GM18867 (cell line): ENCODE measurements around the gene PHTF1.
"Not testable (repeated sequence)": the region's sequence is repeated elsewhere in the genome, so short reads cannot be mapped to it uniquely, and the experiment has no call there.

Experiments used
- ATAC-seq: cut with Tn5 transposase; IDR thresholded peaks from one replicate; pipeline ENCODE4 v1.9.1; 2021; ENCODE audit warnings: mild to moderate bottlenecking, moderate library complexity; ENCODE audit not compliant: unreplicated experiment

The PHTF1 gene

DNA sequence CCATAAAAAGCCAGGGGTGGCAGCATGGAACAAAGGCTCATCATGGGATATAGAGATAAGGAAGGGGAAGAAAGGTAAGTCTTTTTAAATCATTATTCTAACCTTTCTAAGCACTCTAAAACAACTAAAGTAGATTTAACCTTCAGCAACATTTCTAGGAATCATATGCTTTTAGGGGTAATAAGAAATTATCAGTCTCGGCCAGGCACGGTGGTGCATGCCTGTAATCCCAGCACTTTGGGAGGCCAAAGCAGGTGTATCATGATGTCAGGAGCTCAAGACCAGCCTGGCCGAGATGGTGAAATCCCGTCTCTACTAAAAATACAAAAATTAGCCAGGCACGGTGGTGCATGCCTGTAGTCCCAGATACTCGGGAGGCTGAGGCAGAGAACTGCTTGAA is 20.3 kb upstream of the PHTF1 start:
- ATAC-seq, result no peak

DNA sequence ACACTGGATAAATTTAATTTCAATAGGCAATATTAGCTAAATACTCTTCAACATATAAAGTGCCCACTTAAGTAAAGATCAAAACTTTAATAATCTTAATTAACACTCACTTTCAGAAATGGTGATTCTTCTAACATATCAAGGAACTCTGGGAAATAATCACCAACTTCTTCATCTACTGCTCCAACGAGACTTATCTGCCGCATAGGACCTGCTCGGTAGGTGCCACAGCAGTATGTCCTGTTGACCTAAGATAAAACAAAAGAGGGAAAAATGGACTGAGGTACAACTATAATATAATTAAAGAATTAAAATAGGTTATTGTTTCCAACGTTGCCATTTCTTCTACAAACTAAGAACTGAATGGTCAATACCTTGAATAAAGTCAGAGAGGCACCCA is 18.3 kb upstream of the PHTF1 start:
- no peak for ATAC-seq

DNA sequence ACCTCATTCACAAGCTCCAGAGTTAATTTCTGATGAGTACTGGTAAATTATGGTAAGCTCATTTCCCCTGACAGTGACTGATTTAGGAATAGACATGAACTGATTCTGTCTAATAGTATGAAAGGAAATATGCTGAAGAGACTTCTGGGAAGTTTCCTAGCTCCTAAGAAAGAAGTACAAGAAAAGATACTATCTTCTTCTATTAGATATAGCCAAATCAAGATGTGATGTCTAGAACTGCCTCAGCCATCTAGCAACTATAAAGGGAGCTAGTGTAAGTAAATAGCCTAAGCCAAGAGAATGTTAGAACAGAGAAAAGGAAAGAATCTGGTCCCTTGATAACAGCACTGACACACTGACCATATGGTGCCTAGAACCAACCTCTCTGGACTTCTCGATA is 10.7 kb upstream of the PHTF1 start:
- no peak for ATAC-seq

DNA sequence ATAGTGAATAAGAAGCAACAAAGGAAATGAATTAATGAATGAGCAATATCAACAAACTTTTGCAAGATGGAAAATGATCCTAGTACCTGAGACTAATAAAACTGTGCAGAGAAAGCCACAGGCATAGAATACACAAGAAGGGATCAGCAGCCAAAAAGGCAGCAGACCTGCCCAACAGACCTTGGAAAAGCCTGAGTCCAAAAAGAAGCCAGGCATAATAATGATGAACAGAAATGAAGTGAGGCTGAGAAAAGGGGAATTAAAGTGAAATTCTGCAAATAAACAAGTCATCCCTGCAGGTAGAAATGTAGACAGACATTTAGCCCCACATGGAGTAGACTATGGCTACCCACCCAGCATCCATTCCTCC is 10.3 kb upstream of the PHTF1 start:
- no peak for ATAC-seq

DNA sequence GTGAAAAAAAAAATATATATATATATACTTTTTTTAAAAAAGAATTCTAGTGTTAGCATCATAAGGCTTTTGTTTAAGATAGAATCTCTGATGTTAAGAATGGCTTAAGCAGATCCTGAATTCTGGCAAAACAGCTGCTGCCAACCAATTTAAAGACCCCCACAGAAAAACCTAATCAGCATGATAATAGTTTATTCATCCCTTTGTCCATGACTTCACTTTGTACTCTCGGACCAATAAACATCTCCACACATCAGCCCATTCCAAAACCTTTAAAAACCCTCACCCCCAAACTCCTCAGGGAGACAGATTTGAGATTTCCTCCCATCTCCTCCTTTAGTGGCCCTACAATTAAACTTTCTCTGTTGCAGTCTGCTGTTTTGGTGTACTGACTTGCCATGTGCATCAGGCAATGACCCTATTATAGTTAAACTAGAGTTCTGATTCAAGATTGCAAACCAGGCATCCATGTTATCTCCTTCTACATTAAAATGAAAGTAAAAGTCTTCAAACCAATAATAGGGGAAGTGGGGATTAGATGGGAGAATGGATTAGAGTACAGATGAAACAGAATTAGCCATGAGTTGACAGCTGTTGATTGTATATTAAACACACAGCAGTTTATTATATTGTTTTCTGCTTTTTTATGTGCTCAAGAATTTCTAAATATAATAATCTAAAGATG is 9.8 kb upstream of the PHTF1 start:
- ATAC-seq, result no peak

DNA sequence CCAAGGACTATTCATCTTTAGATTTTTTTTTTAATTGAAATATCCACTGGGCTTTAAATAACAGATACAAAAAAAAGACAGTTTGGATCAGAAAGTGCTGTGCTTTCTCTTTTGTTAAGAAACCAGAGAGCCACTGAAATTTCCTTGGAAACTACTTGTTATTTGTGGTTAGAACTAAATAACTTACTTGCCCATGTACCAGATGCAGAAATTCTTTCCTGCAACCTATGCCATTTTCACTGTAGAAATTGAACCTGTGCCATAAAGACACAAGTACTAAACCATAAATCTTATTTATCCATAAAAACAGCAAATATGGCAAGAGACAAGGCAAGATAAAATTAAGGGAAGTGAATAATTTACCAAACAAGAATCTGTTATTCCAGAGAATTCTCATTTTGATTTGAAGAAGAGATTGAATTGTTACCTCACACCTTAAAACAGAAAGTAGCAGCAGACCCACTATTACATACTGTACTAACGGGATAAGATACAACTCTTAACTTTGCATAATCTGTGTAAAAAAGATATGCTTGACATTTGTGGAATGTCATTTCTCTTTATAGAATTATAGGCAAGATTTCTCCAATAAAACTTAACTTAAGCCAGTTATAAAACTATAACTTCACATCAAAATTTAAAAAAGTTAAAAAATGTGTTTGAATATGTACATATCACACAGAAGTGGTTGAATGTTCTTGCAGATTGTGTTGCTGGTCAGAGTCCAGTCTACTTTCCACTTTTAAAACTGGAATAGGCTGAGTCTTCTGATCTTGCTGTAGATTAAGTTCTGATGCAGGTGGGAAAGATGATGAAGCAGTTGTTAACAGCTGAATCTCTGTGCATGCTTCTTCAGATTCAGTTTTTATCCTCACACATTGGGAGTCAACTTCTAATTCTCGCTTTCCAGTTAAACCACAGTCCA is 6.3 kb upstream of the PHTF1 start:
- ATAC-seq, result no peak

DNA sequence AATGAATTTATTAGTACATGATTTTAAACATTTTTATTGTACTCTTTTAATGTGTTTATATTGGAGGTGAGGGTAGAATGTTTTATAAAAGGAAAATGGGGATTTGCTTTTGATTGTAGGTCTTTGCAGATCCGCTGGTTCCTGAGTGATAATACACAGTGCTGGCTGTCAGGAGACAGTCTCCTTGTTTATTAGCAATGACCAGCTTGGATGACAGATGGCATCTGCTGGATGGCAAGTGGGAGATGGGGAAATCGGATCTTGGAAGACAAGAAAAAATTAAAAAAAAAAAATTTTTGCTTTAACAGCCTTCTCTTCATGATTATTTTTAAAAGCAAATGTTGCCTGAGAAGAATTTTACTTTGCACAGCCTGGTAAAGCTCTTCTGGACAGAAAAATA is 4.4 kb upstream of the PHTF1 start:
- ATAC-seq, result no peak

DNA sequence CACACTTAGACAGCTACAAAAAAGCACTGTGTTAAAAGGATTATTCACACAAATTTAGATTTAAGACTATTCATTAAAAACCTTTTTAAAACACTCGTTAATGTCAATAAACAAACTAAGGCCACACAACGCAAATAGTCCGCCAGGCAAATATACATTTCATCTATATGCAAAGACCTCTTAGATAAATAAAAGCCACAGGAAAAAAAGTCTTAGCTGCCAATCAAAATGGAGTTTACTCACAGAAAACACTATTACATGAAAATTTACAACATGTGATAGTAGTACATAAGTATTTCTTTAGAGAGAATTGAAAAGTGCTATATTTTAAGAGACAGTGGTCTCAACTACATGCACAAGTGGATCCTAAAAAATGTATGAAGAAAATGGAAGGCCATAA is 2.7 kb upstream of the PHTF1 start:
- no peak for ATAC-seq

DNA sequence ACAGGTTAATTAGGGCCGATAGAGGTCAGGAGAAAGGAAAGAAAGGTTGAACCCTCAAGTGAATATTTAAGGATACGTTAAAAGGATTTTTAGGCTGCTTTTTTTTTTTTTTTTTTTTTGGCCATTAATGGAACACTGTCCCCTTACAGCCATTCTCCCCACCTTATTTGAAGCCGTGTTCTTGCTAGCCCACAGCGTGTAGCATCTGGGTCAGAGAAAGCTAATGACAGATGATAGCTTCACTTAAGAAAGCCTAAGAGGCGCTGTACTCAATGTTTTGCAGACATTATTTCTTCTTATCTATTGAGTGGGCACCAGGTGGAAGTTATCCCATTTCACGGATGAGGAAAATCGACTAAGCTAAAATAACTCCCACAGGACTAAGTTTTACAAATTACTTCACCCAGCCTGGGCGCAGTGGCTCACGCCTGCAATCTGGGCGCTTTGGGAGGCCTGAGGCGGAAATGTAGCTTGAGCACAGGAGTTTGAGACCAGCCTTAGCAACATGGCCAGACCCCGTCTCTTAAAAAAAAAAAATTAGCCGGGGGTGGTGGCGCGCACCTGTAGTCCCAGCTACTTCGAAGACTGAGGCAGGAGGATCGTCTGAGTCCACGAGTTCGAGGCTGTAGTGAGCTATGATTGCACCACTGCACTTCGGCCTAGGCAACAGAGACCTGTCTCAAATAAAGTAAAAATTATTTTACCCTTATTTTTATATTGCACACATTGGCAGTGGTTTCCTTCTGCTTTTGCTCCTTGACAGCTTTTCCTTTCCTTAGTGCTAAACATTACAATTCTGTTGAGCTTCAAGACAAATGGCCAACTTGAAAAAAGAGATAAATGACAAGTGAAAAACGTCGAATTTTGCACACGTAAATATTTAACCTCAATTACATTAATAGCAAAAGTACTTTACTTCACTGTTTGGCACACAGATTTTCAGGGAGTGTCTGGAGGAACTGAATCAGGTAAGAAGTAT is 1.1 kb upstream of the PHTF1 start:
- no peak for ATAC-seq

DNA sequence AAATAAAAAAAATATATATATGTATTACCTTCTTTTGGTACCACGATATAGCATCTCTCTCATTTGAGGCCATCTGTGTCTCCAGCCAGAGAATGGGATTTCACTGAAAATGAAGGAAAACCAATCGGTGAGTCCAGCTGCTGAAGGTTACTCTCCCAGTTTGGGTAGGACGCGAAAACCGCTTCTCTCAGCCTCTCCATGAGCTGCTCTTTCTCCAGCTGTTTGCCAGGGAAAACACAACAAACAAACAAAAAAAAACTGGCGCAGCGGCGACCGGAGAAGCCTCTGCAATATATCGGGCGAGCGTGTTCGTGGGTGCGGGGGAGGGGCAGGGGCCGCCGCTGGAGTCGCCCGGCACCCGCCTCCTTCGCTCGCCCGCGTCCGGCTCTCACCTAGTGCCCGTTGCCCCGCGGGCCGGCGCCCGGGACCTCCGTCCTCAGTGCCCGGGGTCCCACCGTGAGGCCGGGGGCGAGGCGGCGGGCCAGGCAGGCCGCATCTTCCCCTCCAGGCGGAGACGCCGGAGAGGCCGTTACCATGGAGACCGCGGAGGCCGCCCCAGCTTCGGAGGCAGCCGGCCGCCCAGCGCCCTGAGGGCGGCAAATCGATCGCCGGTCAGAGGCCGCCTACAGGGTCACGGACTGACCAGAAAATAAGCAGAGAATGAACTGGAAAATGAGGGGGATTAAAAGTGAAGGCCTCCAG is 504 bp downstream of the PHTF1 start:
- peak; percentile 64 for ATAC-seq

DNA sequence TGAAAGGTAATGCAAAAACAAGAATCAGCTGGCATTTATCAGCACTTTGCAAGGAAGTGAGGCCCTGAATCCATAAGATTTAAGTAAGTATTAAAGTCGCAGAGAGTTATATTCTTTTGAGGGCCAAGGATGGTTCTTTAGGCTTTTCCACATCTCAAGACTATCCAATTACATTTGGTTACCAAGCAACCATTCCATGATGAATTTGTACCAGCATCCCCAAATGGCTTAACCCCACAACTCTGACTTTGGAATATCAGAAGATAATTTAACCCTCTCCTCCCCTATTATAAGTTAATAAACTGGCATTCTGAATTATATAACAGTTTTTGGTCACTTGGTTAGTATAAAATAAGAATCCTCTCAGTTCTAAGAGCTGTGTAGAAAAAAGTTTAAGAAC is 2.8 kb downstream of the PHTF1 start:
- no peak for ATAC-seq

DNA sequence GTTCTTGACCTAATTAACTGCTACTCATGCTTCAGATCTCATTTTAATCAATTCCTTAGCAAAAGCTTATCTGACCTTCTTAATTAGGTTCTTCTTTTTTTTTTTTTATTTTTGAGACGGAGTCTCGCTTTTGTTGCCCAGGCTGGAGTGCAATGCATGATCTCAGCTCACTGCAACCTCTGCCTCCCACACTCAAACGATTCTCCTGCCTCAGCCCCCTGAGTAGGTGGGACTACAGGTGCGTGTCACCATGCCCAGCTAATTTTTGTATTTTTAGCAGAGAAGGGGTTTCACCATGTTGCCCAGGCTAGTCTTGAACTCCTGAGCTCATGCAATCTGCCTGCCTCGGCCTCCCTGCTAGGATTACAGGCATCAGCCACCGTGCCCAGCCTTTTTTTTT is 6.0 kb downstream of the PHTF1 start:
- not testable (repeated sequence) for ATAC-seq

DNA sequence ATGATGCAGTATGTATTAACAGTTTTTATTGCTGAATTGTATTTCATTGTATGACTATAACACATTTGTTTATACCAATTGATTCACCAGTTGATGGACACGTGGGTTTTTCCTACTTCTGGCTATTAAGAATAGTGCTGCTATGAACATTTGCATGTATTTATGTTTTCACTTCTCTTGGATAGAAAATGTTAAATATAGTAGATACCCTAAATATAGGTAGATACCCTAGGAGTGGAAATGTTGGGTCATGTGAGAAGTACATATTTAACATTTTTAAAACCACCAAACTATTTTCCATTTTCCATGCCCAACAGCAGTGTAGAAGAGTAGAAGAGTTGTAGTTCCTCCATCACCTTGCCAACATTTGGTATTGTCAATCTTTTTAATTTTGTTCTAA is 7.8 kb downstream of the PHTF1 start:
- no peak for ATAC-seq

DNA sequence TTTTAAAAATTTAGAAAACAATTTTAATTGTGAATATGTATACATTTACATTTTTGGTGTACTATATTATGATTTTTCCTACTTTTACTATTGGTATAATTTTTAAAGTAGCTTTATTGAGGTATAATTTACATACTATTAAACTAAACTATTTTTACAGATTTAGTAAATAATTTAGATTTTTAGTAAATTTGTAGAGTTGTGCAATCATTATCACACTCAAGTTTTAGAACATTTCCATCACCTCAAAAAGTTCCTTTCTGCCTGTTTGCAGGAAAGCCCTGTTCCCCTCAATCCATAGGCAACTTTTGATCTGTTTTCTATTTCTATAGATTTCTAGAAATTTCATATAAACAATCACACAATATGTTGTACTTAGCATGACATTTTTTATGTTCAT is 8.2 kb downstream of the PHTF1 start:
- no peak for ATAC-seq

DNA sequence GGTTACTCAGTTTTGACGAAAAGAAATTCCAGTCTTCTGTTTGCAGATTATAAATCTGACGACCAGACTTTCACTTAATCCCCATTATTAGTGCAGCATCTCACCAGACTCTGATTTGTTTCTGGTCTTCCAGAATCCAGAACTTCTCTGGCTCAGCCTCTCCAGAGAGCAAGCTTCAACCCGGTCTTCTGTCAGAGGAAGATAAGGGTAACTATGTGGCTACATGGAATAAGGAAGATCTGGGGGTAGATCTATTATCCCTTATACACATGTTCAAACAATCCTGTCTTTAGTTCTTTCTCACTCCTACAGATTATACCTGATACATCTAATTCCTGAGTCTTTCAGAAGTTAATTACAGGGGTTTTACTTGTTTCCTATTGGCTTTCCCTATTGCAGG is 9.9 kb downstream of the PHTF1 start:
- ATAC-seq, result no peak

DNA sequence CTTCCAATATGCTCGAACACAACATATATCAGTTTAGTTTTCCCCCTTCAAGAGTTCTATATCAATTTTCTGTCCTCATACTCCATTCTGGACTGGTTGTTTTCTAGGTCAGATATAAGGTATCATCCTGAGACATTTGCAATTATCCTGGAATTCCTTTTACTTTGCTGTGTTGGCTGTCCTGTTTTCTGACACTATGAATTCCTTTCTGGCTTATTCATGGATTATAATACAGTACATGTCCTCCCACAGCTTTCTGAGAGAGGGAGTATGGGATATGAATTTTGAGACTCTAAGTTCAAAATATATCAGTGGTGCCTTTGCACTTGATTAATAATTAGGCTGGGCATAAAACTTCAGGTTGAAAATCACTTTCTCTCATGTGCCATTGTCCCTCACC is 11.9 kb downstream of the PHTF1 start:
- no peak for ATAC-seq

DNA sequence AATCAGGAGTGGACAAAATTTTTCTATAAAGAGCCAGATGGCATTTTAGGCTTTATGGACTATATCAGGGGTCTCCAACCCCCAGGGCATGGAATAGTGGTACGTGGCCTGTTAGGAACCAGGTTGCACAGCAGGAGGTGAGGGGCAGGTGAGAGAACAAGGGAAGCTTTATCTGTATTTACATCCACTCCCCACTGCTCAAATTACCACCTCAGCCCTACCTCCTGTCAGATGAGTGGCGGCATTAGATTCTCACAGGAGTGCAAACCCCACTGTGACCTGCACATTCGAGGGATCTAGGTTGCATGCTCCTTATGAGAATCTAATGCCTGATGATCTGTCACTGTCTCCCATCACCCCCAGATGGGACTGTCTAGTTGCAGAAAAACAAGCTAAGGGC is 13.9 kb downstream of the PHTF1 start:
- no peak for ATAC-seq

DNA sequence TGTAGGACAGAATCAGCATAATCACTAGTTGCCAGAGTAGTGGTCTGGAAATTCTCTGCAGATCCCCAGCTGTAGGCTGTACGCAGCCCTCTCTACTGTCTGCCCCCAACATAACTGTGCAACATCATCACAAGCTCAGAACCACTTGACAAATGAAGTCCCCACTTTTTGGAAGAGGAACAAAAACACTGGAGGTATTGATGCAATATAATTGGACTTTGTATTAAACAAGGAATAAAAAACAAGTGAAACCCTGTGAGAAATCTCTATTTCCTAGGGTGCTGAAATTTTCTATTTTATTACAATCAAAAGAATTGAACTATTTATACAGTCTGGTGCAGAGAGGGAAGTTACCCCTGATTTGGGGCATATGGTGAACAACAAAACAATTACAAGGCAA is 15.2 kb downstream of the PHTF1 start:
- ATAC-seq, result no peak

DNA sequence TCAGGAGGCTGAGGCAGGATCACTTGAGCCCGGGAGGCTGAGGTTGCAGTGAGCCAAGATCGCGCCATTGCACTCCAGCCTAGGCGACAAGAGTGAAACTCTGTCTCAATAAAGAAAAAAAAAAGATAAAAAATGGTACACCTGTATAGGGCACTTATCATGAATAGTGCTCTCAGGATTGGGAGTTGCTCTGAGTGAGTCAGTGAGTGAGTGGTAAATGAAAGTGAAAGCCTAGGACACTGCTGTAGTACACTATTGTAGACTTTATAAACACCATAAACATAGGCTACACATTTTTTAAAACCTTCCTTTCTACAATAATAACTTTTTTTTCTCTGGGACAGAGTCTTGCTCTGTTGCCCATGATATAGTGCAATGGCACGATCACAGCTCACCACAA is 16.8 kb downstream of the PHTF1 start:
- ATAC-seq, result peak; percentile 50

DNA sequence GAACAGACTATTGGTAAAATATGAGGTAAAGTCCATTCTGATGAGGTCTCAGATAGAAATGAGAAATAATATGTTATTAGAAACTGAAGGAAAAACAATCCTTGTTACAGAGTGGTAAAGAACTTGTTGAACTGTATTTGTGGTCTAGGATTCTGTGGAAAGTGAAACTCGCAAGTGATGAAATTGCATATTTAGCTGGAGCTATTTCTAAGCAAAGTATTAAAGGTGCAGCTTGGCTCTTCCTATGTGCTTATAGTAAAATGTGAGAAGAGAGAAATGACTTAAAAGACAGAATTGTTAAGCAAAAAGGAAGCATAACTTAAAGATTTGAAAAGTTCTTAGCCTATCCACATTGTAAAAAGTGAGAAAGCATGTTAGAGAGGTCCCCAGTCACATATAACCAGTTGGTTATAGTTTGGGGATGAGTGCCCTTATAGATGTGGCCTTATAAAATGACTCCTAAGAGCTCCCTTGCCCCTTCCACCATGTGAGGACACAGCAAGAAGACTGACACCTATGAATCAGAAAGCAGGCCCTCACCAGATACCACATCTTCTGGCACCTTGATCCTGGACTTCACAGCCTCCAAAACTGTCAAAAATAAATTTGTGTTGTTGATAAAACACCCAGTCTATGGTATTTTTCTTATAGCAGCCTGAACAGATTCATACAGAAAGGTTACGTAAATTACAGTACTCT is 24.8 kb downstream of the PHTF1 start:
- ATAC-seq, result no peak
